Fibroblast of mammary gland (primary cell): Measurements from ENCODE around the gene OR5AP2.
"Not testable (repeated sequence)": the region's sequence is repeated elsewhere in the genome, so short reads cannot be mapped to it uniquely, and the experiment has no call there.

Source experiments
- DNase-seq: peaks from one replicate; pipeline ENCODE4 v3.0.0-alpha.2; 2010; ENCODE audit warnings: low read depth
- H3K4me3 ChIP-seq: 2 replicates; pipeline ENCODE4 v1.5.1; 2011; ENCODE audit warnings: low read depth, mild to moderate bottlenecking, low read length, moderate library complexity; ENCODE audit not compliant: control insufficient read depth
- TF ChIP-seq, protein P1 (sequence below): conservative IDR thresholded peaks from 2 replicates; pipeline ENCODE4 v1.5.1; 2011; ENCODE audit warnings: low read depth, low read length, inconsistent platforms; ENCODE audit not compliant: control insufficient read depth, insufficient read depth

Gene OR5AP2

DNA sequence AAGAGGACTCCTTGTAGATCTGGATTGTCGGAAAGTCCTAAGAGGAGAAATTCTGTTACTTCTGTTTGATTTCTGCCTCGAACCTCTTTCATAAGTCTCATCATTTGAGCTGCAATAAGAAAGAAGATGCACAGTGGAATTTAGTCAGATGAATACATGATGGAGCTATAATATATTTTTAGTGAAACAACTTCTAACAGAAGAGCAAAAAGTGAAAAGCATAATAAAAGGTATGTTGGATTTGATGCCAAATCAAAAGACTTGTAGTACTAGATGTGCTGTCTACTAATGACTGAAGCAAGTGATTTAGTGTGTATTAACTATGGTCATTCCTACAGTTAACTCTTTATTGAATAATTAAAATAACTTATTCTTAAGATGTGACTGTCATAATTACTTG is at the start of gene OR5AP2:
OR5AP2 (minus strand) TSS at position 101 of the 400 bp plus-strand sequence; CDS start at position 101, 0 bp downstream.
- TF ChIP-seq, protein P1, sequence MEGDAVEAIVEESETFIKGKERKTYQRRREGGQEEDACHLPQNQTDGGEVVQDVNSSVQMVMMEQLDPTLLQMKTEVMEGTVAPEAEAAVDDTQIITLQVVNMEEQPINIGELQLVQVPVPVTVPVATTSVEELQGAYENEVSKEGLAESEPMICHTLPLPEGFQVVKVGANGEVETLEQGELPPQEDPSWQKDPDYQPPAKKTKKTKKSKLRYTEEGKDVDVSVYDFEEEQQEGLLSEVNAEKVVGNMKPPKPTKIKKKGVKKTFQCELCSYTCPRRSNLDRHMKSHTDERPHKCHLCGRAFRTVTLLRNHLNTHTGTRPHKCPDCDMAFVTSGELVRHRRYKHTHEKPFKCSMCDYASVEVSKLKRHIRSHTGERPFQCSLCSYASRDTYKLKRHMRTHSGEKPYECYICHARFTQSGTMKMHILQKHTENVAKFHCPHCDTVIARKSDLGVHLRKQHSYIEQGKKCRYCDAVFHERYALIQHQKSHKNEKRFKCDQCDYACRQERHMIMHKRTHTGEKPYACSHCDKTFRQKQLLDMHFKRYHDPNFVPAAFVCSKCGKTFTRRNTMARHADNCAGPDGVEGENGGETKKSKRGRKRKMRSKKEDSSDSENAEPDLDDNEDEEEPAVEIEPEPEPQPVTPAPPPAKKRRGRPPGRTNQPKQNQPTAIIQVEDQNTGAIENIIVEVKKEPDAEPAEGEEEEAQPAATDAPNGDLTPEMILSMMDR, result no peak
- no peak for DNase-seq
- no peak within 1 kb of the TSS for H3K4me3 ChIP-seq

DNA sequence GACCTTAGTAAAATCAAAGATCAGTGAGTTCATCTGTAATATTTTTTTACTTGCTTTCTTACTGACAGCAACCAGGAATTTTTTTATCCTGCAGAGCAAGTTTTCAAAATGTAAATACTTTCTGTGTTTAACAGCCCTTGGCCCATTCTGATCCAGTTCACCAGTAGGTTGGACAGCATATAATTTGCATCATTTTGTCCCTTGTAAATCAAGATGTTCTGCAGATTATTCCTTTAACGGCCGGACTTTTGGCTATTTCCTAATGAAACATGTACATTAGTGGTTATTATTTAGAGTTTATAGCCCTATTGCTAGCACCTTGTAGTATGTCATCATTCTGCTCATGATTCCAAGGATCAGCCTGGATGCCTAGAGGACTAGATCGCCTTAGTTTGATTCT is 48.9 kb upstream of the OR5AP2 start:
- not testable (repeated sequence) for H3K4me3 ChIP-seq, DNase-seq

DNA sequence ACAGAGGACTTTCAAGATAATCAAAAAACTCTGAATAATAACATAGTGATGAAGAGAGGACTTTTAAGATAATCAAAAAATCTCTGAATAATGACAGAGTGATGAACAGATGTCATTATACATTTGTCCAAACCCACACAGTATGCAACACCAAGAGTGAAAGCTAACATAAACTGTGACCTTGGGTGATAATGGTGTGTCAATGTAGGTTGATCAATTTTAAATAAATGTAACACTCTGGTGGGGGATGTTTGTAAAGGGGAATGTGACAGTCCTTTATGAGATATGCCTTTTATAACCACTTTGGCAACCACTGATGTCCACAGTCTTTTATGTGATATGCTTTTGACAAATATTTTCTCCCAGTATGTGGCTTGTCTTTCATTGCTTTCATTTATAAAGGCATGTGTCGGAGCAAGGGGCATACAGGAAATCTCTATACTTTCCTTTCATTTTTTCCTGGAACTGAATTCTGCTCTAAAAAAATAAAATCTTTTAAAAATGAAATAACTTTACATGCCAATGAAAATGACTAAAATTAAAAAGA is 46.4 kb upstream of the OR5AP2 start:
- TF ChIP-seq, protein P1, result no peak
- no peak overlapping the region for H3K4me3 ChIP-seq
- no peak for DNase-seq

DNA sequence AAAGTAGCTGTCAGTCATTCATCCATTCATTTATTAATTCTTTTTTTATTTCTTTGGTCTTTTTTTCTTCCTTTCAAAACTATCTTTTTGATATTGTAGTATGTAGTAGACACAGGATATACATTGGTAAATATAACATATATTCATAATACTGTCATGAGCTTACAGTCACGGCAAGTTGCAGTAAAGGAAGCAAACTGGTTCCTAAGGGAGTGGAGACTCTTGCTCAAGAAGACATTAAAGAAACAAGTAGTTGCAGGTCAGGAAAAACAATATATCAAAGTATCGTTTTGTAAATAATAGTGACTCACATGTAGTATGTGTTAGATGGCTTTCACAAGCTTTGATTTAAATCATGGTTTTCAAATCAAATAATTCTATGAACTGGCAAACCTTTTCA is 28.7 kb upstream of the OR5AP2 start:
- TF ChIP-seq, protein P1, result no peak
- no peak for DNase-seq
- H3K4me3 ChIP-seq, result no peak overlapping the region

DNA sequence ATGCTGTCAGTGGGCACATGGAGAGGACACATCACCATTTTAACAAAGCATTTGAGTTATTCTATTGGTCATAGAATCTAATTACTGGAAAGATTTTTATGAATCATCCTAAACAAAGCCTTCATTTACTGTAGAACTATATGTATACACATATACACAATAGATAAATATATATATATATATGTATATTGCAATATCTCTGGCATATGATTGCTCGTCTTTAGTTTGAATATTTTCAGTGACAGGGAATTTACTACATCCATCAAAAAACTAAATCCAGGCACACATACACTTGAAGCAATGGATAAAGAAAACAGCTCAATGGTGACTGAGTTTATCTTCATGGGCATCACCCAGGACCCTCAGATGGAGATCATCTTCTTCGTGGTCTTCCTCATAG is 21.1 kb upstream of the OR5AP2 start, which contains the start of gene OR5AR1:
OR5AR1 (plus strand) TSS at position 301 of the 400 bp plus-strand sequence; CDS start at position 301, 0 bp downstream.
- DNase-seq, result no peak
- TF ChIP-seq, protein P1, result no peak
- no peak within 1 kb of the TSS for H3K4me3 ChIP-seq

DNA sequence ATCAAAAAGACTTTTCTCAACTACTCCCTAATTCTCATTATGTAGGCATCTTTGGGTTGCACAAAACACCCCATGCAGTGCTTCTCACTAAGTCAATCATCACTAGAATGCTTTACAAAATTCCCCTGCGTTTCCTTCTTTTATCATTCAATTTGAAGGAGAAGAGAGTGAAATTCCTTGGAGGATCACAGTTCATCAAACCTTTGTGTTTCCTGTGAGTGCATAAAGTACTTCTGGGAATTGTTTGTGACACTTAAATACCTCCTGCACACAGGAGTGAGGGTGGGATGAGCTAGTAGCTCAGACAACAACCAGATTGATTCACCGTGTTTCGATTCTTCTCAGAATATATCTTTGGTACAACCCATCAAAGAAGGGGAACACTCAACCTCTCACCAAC is 17.5 kb upstream of the OR5AP2 start:
- TF ChIP-seq, protein P1, result no peak
- no peak overlapping the region for H3K4me3 ChIP-seq
- DNase-seq, result no peak

DNA sequence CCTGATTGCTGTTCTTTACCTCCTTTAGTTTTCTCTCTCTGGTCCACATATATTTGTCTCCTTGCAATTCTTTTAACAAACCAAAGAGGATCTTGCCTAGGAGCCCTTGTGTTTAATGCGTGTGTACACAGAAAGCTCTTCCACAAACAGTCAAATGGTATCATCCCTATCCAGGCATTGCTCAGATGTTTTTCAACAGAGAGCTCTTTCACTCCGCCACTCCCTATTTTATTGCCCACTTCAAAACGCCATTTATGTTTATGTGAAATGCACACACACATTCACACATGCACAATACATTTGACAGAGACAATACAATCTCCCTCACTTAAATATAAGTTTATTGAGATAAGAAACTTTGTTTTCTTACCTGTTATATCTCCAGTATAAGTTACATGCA is 4.7 kb downstream of the OR5AP2 start:
- TF ChIP-seq, protein P1, result no peak
- H3K4me3 ChIP-seq, result no peak overlapping the region
- DNase-seq, result no peak
